ENCODE results near the gene ATRNL1. TPM values are rescaled to one million over a fixed set of nuclear protein-coding genes. Genes with fewer than 3 reads are reported as not detected.

ATRNL1 gene
- total RNA-seq, 2 donors from 2014 or later = 4.1 to 4.5 TPM

DNA sequence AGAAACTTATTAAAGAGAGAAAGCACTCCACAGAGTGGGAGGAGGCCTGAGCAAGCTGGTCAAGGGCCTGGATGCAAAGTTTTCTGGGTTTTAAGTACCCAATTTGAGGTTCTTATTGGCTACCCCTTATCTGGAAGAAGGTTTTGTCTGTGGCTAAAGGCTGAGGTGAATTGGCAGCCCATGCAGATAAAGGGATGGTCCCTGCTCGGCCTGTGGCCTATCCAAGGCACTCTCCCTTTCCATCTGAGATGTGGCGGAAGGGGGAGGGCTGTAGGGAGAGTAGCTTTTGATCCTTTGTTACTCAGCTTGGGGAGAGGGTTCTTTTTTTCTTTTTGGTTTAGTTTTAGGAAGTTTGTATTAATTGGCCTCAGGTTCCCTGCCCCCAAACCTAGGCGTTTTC lies 465.1 kb downstream of the ATRNL1 start:
- DNase-seq (ENCODE audit: low spot score) = no peak
- no peaks in the 10 kb centered on the region for H3K4me1 ChIP-seq
- H3K4me3 ChIP-seq = no peak overlapping the region
- H3K9me3 ChIP-seq = no peaks in the 10 kb centered on the region
- TF ChIP-seq CTCF (IDR thresholded peaks at IDR 0.05) = no peak
- no peaks in the 10 kb centered on the region for H3K27me3 ChIP-seq
- no peaks in the 10 kb centered on the region for H3K36me3 ChIP-seq
- H3K27ac ChIP-seq = no peak overlapping the region

DNA sequence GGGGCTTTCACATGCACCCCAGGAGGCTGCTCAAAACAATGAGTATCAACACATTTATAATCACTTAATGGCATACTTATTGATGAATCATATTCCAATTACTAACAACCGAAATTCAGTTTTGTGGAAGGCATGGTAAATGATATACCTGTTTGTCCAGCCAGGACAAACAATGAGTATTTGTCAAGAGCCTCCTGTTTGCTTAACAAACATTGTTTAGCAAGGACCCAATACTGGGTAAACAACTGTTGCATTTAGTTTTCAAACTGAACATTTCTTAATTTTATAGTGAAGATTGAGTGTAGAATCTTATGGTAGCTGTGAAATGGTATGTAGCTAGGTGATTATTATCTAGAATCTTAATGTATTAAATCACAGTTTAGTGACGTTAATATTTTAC lies 473.7 kb downstream of the ATRNL1 start:
- DNase-seq (ENCODE audit: low spot score) = no peak
- no peak for TF ChIP-seq CTCF (IDR thresholded peaks at IDR 0.05)

DNA sequence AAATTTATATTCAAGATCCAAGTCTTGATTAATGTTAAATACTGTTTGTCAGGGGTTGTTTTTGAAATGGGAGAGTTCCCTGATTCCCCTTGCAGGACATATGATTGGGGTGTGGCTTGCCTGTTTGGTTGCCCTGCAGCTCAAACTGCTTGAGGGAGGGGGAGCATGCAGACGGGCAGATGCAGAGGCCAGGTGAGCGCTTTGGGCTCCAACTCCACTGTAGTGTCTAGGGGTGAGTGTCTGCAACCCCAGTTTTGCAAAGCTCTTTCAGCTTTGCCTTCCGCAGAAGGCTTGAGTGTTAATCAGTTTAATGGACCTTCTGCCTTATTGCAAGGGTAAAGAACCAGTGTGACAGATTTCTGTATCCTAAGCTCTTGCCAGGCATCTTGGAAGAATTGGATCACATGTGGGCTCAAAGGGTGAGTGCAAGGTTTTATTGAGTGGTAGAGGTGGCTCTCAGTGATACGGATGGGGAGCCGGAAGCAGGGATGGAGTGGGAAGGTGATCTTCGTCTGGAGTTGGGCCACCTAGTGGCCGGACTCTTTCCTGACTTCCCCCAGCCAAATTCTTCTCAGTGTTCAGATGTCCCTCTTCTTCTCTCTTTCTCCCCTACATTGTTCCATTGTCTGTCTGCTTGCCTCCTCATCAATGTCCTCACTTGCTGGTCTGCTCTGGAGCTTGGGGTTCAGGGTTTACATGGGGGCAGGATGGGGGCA lies 479.7 kb downstream of the ATRNL1 start:
- Histone ChIP-seq H3K4me1 (no peaks in the 10 kb centered on the region), H3K9me3 (no peaks in the 10 kb centered on the region), H3K27me3 (no peaks in the 10 kb centered on the region), H3K27ac (no peak overlapping the region), H3K36me3 (no peaks in the 10 kb centered on the region), H3K4me3 (no peak overlapping the region)
- TF ChIP-seq CTCF (IDR thresholded peaks at IDR 0.05) = no peak
- DNase-seq (ENCODE audit: low spot score) = no peak

More for the DNA sequence above, 473.7 kb downstream of the ATRNL1 start:
- H3K4me3 ChIP-seq = no peak overlapping the region
- H3K27me3 ChIP-seq = no peaks in the 10 kb centered on the region
- no peak overlapping the region for H3K27ac ChIP-seq
- H3K4me1 ChIP-seq = no peaks in the 10 kb centered on the region
- no peaks in the 10 kb centered on the region for H3K36me3 ChIP-seq
- no peaks in the 10 kb centered on the region for H3K9me3 ChIP-seq

- Histone ChIP-seq H3K4me1 (no peaks in the 10 kb centered on the region), H3K9me3 (peaks cover 0 to 12% of the 10 kb centered on the region in 2 donors), H3K27ac (no peak overlapping the region), H3K4me3 (no peak overlapping the region), H3K36me3 (no peaks in the 10 kb centered on the region), H3K27me3 (no peaks in the 10 kb centered on the region)
- no peak for DNase-seq (ENCODE audit: low spot score)
- no peak for TF ChIP-seq CTCF (IDR thresholded peaks at IDR 0.05)
Measured at GRCh38 chr10:115580239-115580638, 487.1 kb downstream of the ATRNL1 start.

GRCh38 chr10:115593060-115593459 lies 499.9 kb downstream of the ATRNL1 start:
- Histone ChIP-seq H3K9me3 (peaks cover 0 to 8% of the 10 kb centered on the region in 2 donors), H3K36me3 (no peaks in the 10 kb centered on the region), H3K27me3 (no peaks in the 10 kb centered on the region), H3K4me1 (no peaks in the 10 kb centered on the region), H3K4me3 (no peak overlapping the region), H3K27ac (no peak overlapping the region)
- no peak for DNase-seq (ENCODE audit: low spot score)
- no peak for TF ChIP-seq CTCF (IDR thresholded peaks at IDR 0.05)

DNA sequence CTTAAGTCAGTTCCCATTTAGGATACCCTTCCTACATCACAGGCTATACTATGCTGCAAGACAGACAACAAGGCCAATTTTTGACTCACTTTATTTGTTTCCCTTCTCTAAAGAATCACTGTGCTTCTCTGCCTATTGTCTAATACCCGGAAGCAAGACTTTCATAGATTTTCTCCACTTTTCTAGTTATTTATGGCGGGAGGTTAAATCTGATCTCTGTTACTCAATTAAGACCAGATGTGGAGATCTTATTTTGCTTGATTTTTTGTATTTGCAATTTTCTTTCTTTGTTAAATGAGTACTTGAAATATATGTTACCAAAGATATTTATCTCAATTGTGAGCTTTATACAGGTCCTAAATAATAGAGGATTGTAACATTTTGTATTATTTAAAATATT lies 511.5 kb downstream of the ATRNL1 start:
- no peaks in the 10 kb centered on the region for H3K27me3 ChIP-seq
- no peak for TF ChIP-seq CTCF (IDR thresholded peaks at IDR 0.05)
- no peaks in the 10 kb centered on the region for H3K4me1 ChIP-seq
- no peaks in the 10 kb centered on the region for H3K36me3 ChIP-seq
- no peak overlapping the region for H3K4me3 ChIP-seq
- no peak for DNase-seq (ENCODE audit: low spot score)
- no peaks in the 10 kb centered on the region for H3K9me3 ChIP-seq
- H3K27ac ChIP-seq = no peak overlapping the region

Data from right atrium auricular region (tissue), 2 donors.